H1 (cell line): ENCODE data around the gene PIAS1. TPM values are rescaled to one million over a fixed set of nuclear protein-coding genes. Genes with fewer than 3 reads are reported as not detected.

Source experiments
- CTCF ChIA-PET: fragments of 300-600 bp; sonication (Branson Sonifier 250); formaldehyde crosslinking; loops from one replicate; lab custom pipeline; 2021; ENCODE audit not compliant: partially characterized antibody; lab: Charles Lee
- POLR2A ChIA-PET: fragments of 300-600 bp; sonication (Branson Sonifier 250); formaldehyde crosslinking; loops from one replicate; lab custom pipeline; 2021; ENCODE audit warnings: inconsistent platforms; ENCODE audit not compliant: partially characterized antibody; lab: Charles Lee
- DNase-seq, 2 experiments: peaks; one replicate each; pipeline versions ENCODE4 v3.0.0 to v3.0.0-alpha.2; 2010 to 2022; ENCODE audit warnings: low spot score in 2 of 2, low read depth in 1 of 2, mixed read lengths in 1 of 2
- FAIRE-seq: peaks from 2 replicates; lab custom pipeline; 2011; peaks lifted over from hg19 to GRCh38; lab: Jason Lieb, UNC
- H2AFZ ChIP-seq: 2 replicates; pipeline ENCODE4 v1.8.1; 2012; ENCODE audit warnings: low read length, inconsistent platforms
- H2AK5ac ChIP-seq: 2 replicates; pipeline ENCODE4 v1.6.1; 2013; ENCODE audit warnings: low read depth, low read length
- H2BK120ac ChIP-seq: replicated peaks from 2 replicates; pipeline ENCODE3; 2013; ENCODE audit warnings: low read depth, low read length, inconsistent platforms
- H2BK12ac ChIP-seq: 2 replicates; pipeline ENCODE4 v1.6.1; 2013; ENCODE audit warnings: low read depth, low read length
- H2BK15ac ChIP-seq: 2 replicates; pipeline ENCODE4 v1.6.1; 2013; ENCODE audit warnings: low read length
- H2BK20ac ChIP-seq: 2 replicates; pipeline ENCODE4 v1.6.1; 2013; ENCODE audit warnings: low read length
- H2BK5ac ChIP-seq: 2 replicates; pipeline ENCODE4 v1.6.1; 2013; ENCODE audit warnings: low read depth, low read length
- H3K14ac ChIP-seq: 2 replicates; pipeline ENCODE4 v1.6.1; 2013; ENCODE audit warnings: inconsistent platforms; ENCODE audit not compliant: insufficient read length
- H3K18ac ChIP-seq: 2 replicates; pipeline ENCODE4 v1.6.1; 2013; ENCODE audit warnings: low read length; ENCODE audit errors: extremely low read depth
- H3K23ac ChIP-seq: 2 replicates; pipeline ENCODE4 v1.6.1; 2013; ENCODE audit warnings: inconsistent platforms; ENCODE audit not compliant: insufficient read length
- H3K23me2 ChIP-seq: 2 replicates; pipeline ENCODE4 v1.6.1; 2013; ENCODE audit warnings: low read depth, low read length
- H3K27ac ChIP-seq: 2 replicates; pipeline ENCODE4 v1.6.1; 2011; ENCODE audit warnings: low read depth, low read length, inconsistent platforms
- H3K27me3 ChIP-seq, 4 experiments: replicated peaks in 1 of 4; 1 replicate in 1 of 4; 2 replicates in 3 of 4; pipeline versions ENCODE4 v1.6.1 to v1.8.1; 2011 to 2013; ENCODE audit warnings: low read length in 3 of 4, mild to moderate bottlenecking in 3 of 4, inconsistent platforms in 2 of 4, mixed read lengths in 2 of 4, moderate library complexity in 1 of 4; ENCODE audit not compliant: control insufficient read depth in 3 of 4, insufficient read depth in 3 of 4; ENCODE audit errors: extremely low read depth in 1 of 4
- H3K36me3 ChIP-seq, 4 experiments: 2 replicates each; pipeline versions ENCODE4 v1.6.1 to v1.8.1; 2011 to 2013; ENCODE audit warnings: mild to moderate bottlenecking in 4 of 4, low read length in 3 of 4, moderate library complexity in 2 of 4, control low read depth in 1 of 4, inconsistent platforms in 1 of 4; ENCODE audit not compliant: insufficient read depth in 4 of 4, control insufficient read depth in 2 of 4
- H3K4ac ChIP-seq: replicated peaks from 2 replicates; pipeline ENCODE3; 2013; ENCODE audit warnings: low read length, low read depth, mixed read lengths, inconsistent platforms; ENCODE audit not compliant: insufficient read length
- H3K4me1 ChIP-seq, 4 experiments: replicated peaks in 1 of 4; 1 replicate in 1 of 4; 2 replicates in 3 of 4; pipeline versions ENCODE4 v1.6.1 to v1.8.1; 2011 to 2013; ENCODE audit warnings: low read length in 3 of 4, inconsistent platforms in 2 of 4, mixed read lengths in 1 of 4; ENCODE audit not compliant: insufficient read depth in 4 of 4, control insufficient read depth in 3 of 4
- H3K4me2 ChIP-seq, 2 experiments: 2 replicates each; pipeline versions ENCODE4 v1.6.1 to v1.8.1; 2011 to 2013; ENCODE audit warnings: low read depth in 2 of 2, low read length in 2 of 2, control low read depth in 1 of 2, inconsistent platforms in 1 of 2, mild to moderate bottlenecking in 1 of 2; ENCODE audit not compliant: insufficient read depth in 1 of 2
- H3K4me3 ChIP-seq, 4 experiments: fragments of 200-600, 300-600 bp in 1 of 4; sonication (generic), shearing (Covaris generic), sonication (Bioruptor Twin) in 1 of 4; 2 replicates each; pipeline versions ENCODE4 v1.5.1 to v1.8.1; 2011 to 2016; ENCODE audit warnings: low read length in 4 of 4, low read depth in 3 of 4, control low read depth in 2 of 4, inconsistent platforms in 2 of 4, mild to moderate bottlenecking in 2 of 4, mixed read lengths in 1 of 4, moderate library complexity in 1 of 4; ENCODE audit not compliant: insufficient read depth in 2 of 4; ENCODE audit errors: extremely low read depth in 1 of 4
- H3K56ac ChIP-seq: replicated peaks from 2 replicates; pipeline ENCODE3; 2013; ENCODE audit warnings: low read depth, mild to moderate bottlenecking, mixed read lengths, low read length, inconsistent platforms; ENCODE audit not compliant: insufficient read length
- H3K79me1 ChIP-seq: 2 replicates; pipeline ENCODE4 v1.6.1; 2013; ENCODE audit warnings: low read depth, low read length, control low read depth
- H3K79me2 ChIP-seq, 2 experiments: 2 replicates each; pipeline versions ENCODE4 v1.6.1 to v1.8.1; 2012 to 2013; ENCODE audit warnings: low read length in 2 of 2, mild to moderate bottlenecking in 2 of 2, inconsistent platforms in 1 of 2; ENCODE audit not compliant: insufficient read depth in 2 of 2, control insufficient read depth in 1 of 2
- H3K9ac ChIP-seq, 4 experiments: replicated peaks in 1 of 4; 1 replicate in 1 of 4; 2 replicates in 3 of 4; pipeline versions ENCODE4 v1.6.1 to v1.8.1; 2011 to 2013; ENCODE audit warnings: low read depth in 3 of 4, low read length in 3 of 4, control low read depth in 2 of 4, mild to moderate bottlenecking in 2 of 4, moderate library complexity in 2 of 4, inconsistent platforms in 1 of 4; ENCODE audit errors: extremely low read depth in 1 of 4
- H3K9me3 ChIP-seq, 2 experiments: 2 replicates each; pipeline versions ENCODE4 v1.6.1 to v1.8.1; 2012 to 2013; ENCODE audit warnings: mild to moderate bottlenecking in 2 of 2, moderate library complexity in 2 of 2, control low read depth in 1 of 2, inconsistent platforms in 1 of 2, low read depth in 1 of 2, low read length in 1 of 2, mixed read lengths in 1 of 2; ENCODE audit not compliant: insufficient read depth in 2 of 2
- H4K20me1 ChIP-seq, 2 experiments: replicated peaks in 1 of 2; 2 replicates each; pipeline versions ENCODE3 to v1.8.1; 2011 to 2013; ENCODE audit warnings: inconsistent platforms in 2 of 2, low read length in 2 of 2, mild to moderate bottlenecking in 1 of 2; ENCODE audit not compliant: insufficient read depth in 2 of 2, control insufficient read depth in 1 of 2
- H4K5ac ChIP-seq: 2 replicates; pipeline ENCODE4 v1.6.1; 2013; ENCODE audit warnings: low read length, low read depth, mixed read lengths, inconsistent platforms; ENCODE audit not compliant: insufficient read length
- H4K8ac ChIP-seq: 2 replicates; pipeline ENCODE4 v1.8.0; 2013; ENCODE audit warnings: mild to moderate bottlenecking, moderate library complexity, low read length, inconsistent platforms; ENCODE audit not compliant: insufficient read depth; ENCODE audit errors: extremely low read depth
- H4K91ac ChIP-seq: replicated peaks from 2 replicates; pipeline ENCODE3; 2013; ENCODE audit warnings: low read length, mixed read lengths, inconsistent platforms; ENCODE audit not compliant: insufficient read length
- POLR2AphosphoS5 ChIP-seq: IDR thresholded peaks from 2 replicates; pipeline ENCODE4 v1.6.1; 2011; ENCODE audit warnings: low read depth, low read length
- SIRT6 ChIP-seq: IDR thresholded peaks from one replicate; pipeline ENCODE4 v1.7.1; 2012; ENCODE audit warnings: low read length, inconsistent platforms
- WGBS, 2 experiments: shearing (Covaris generic) in 1 of 2; methylation state at CpG; one replicate each; pipeline versions ENCODE4 v1.1.6 to v1.1.7; 2013 to 2015; ENCODE audit warnings: low lambda C conversion rate in 2 of 2, mixed read lengths in 2 of 2, inconsistent platforms in 1 of 2, low coverage in 1 of 2, missing lambda C conversion rate in 1 of 2; ENCODE audit not compliant: insufficient replicate concordance in 2 of 2, insufficient coverage in 1 of 2, insufficient read length in 1 of 2; ENCODE audit errors: extremely low coverage in 1 of 2, missing lambda C conversion rate in 1 of 2; 5-methylcytosine and 5-hydroxymethylcytosine counted together
- polyA plus RNA-seq, 7 experiments: library from polyadenylated mRNA; depleted of rRNA in 3 of 7; stranded (reverse) in 5 of 7; unstranded in 2 of 7; fragments of >200 nt in 5 of 7; fragments of 200-250 nt in 2 of 7; gene quantifications; 1 replicate in 5 of 7; 2 replicates in 1 of 7; 4 replicates in 1 of 7; pipeline versions ENCODE4 v1.2.1 to v1.2.3, GENCODE V29; 2011 to 2013; ENCODE audit warnings: missing spikeins in 2 of 7, mixed read lengths in 2 of 7
- total RNA-seq: library from RNA; stranded (reverse); fragmentation: NEBNext Ultra II Directional; extraction: Animal tissue kit (Norgen Biotek cat#: 25700); gene quantifications from 2 replicates; pipeline ENCODE4 v1.2.1, GENCODE V29; 2021

Gene PIAS1
- total and polyA plus RNA-seq, 2 of the 8 experiments (the other 6 are each of a cell fraction or from before 2014, with no cell fraction given), result 30.8 to 34.5 TPM

GRCh38 chr15:68196445-68197169 is 142.5 kb downstream of the PIAS1 start:
- WGBS, 2 experiments, result 91% methylated on average over 17 of the region's 17 CpGs; no CpG with 5 or more reads in 1 of the 2 experiments
- H2BK20ac ChIP-seq, result no peak overlapping the region
- H3K4me1 ChIP-seq, result peaks cover 0 to 13% (median 8%) of the 10 kb centered on the region in 4 experiments; a peak in 6 of 7 replicates
- H3K23me2 ChIP-seq, result no peaks in the 10 kb centered on the region
- no peaks in the 10 kb centered on the region for H3K9me3 ChIP-seq
- H2AFZ ChIP-seq, result no peak overlapping the region
- H3K27me3 ChIP-seq, result no peaks in the 10 kb centered on the region
- H3K79me1 ChIP-seq, result no peaks in the 10 kb centered on the region; the same call in 1 of the 2 replicates
- peak overlapping the region; percentile 63; the same call in 1 of the 2 replicates for H4K8ac ChIP-seq
- FAIRE-seq (no peak), DNase-seq (no peak)
- no peak overlapping the region for H2BK5ac ChIP-seq
- no peak overlapping the region for H2BK120ac ChIP-seq
- no peak for TF ChIP-seq SIRT6
- TF ChIP-seq POLR2AphosphoS5, result peak; percentile 37; the same call in 1 of the 2 replicates
- H3K18ac ChIP-seq, result no peak overlapping the region
- H3K4me2 ChIP-seq, result no peak overlapping the region
- H3K14ac ChIP-seq, result no peak overlapping the region
- ChIA-PET POLR2A (interaction anchor here (0.9 to 4.6 kb wide), 4 partner anchors 10 to 53 kb away, joined by 3 to 20 read pairs (median 11); partner anchors contain the start of gene CALML4), CTCF (interaction anchor here (0.8 to 11.6 kb wide), 11 partner anchors 9 to 333 kb away, joined by 3 to 101 read pairs (median 4); partner anchors contain the start of gene CALML4)
- H3K56ac ChIP-seq, result no peak overlapping the region
- H4K5ac ChIP-seq, result no peak overlapping the region
- H4K91ac ChIP-seq, result no peak overlapping the region
- no peak overlapping the region for H3K23ac ChIP-seq
- no peak overlapping the region for H3K9ac ChIP-seq
- no peak overlapping the region for H3K4me3 ChIP-seq
- no peak overlapping the region for H2BK15ac ChIP-seq
- H2BK12ac ChIP-seq, result no peak overlapping the region
- H3K36me3 ChIP-seq, result peaks cover 0 to 15% (median 10%) of the 10 kb centered on the region in 4 experiments; a peak in 4 of 8 replicates
- no peak overlapping the region for H2AK5ac ChIP-seq
- H3K4ac ChIP-seq, result no peak overlapping the region
- peaks cover 9 to 18% of the 10 kb centered on the region in 2 experiments for H4K20me1 ChIP-seq
- no peak overlapping the region for H3K27ac ChIP-seq
- H3K79me2 ChIP-seq, result no peaks in the 10 kb centered on the region
